GM21737 (cell line): ENCODE measurements around the gene LPCAT3.

Experiments used
- ATAC-seq: cut with Tn5 transposase; IDR thresholded peaks from one replicate; pipeline ENCODE4 v1.9.1; 2021; ENCODE audit warnings: mild to moderate bottlenecking, moderate library complexity; ENCODE audit not compliant: unreplicated experiment

Gene LPCAT3

DNA sequence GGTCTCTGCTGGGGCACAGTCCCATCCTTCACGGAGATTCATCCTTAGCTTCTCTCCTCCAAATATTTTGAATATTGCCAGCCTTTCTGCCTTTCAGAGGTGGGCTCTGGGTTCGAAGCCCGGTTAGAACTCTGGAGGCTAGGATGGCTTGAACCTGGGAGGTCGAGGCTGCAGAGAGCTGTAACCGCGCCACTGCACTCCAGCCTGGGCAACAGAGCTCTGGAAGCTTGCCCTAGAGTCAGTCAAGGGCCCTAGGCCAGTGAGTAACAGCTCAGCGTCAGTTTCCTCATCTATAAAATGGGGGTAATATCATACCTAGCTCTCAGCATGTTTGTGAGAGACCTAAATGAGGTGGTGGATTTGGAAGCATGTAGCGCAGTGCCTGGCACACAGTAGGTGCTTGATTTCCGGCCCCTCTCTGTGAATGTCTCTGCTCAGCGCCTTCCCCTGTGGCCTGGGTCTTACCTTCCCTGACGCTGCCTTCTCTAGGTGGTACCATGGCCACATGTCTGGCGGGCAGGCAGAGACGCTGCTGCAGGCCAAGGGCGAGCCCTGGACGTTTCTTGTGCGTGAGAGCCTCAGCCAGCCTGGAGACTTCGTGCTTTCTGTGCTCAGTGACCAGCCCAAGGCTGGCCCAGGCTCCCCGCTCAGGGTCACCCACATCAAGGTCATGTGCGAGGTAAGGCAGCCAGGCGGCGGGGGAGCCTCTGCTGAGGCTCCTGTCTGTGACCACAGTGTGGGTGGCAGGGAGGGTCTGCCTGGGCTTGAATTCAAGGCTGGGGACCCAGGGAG, 63.8 kb downstream of the LPCAT3 start:
- no peak for ATAC-seq

DNA sequence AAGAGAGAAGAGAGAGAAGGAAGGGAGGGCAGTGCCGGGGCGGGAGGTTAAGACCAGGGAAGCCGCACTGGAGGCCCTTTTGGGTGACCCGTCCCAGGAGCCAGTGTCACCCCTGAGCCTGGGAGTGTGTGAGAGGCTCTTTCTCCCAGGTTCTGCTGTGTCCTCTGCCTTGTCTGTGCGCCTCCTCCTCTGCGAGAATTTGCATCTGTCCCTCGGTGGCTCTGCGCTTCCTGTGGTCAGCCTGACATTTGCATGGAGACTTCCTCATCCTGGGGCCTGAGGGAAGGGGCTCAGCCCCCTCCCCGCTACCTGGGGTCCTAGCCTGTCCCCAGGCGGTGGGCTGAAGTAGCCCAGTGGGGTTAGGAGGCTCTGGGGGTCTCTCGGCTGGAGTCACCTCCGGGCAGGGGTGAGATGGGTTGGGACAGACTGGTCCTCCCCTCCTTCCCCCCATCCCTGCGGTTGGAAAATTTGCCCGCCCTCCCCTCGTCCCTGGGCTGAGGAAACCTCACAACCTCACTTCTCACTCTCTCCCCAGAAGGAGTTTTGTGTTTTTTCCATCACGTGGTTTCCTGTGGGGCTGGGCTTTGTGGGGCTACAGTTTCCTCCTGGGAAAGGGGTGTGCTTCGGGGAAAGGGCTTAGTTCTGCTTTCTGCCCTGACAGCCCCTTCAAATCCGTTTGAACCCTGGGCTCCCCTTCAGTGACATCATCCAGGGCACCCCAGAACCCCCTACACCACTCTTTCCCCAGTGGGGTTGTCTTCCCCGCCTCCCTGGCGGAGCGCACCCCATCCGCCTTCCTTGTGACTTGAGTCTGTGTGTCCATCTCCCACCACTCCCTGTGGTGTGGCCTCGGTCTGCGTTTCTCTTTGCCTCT, 64.6 kb downstream of the LPCAT3 start:
- peak; percentile 39 for ATAC-seq

DNA sequence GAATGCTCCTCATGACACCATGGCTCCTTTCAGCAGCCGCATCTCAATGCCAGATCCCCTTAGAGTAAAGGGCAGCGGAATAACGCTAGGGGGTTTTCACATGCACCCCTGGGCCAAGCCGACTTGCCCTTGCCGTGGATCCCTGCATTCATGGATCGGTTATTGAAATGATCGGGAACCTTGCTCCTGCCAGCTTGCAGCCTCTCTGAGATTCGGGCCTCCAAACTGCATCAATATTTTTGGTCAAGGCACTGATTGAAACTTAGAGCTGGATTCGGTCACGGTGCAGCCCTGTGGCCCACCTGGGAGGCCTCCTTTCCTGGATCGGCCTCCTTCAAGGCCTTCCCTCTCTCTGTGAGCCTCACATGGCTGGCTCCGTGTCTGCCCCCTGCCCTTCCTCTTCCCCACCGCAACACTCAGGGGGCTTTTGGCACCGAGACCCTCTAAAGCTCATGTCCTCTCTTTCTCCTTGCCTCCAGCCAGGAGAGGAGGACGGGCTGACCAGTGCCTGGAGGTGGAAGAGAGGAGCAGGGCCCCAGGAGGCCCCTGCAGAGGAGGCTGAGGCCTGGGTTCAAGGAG, 65.3 kb downstream of the LPCAT3 start:
- ATAC-seq = no peak

DNA sequence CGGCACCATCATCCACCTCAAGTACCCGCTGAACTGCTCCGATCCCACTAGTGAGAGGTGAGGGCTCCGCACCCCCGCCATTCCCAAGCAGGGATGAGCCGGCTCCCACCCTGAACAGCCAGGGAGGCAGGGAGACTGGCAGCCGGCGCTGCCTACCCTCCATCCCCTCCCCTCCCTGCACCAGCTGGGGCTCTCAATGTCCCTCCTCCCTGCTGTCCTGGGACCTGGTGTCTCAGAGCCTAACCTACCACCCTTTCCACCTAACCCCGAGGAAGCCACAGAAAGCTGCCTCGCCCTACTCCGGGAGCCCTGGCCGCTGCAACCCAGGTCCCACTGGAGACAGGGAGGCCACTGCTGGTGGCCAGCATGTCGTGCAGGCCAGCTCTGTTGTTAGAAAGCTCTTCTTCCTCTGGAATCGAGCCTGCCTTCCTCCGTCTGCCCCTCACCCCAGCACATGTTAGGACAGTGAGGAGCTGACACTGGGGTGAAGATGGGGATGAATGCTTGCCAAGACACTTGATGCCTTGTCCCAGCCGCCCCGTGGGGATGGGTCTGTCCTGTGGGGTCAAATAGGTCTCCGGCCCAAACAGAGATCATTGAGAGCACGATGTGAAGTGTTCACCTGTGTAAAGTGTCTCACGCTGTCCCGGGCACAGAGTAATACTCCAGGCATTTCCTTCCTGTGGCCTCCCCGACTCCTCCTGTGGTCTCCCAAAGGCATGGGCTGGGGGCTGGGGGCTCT, 66.0 kb downstream of the LPCAT3 start:
- ATAC-seq = no peak

DNA sequence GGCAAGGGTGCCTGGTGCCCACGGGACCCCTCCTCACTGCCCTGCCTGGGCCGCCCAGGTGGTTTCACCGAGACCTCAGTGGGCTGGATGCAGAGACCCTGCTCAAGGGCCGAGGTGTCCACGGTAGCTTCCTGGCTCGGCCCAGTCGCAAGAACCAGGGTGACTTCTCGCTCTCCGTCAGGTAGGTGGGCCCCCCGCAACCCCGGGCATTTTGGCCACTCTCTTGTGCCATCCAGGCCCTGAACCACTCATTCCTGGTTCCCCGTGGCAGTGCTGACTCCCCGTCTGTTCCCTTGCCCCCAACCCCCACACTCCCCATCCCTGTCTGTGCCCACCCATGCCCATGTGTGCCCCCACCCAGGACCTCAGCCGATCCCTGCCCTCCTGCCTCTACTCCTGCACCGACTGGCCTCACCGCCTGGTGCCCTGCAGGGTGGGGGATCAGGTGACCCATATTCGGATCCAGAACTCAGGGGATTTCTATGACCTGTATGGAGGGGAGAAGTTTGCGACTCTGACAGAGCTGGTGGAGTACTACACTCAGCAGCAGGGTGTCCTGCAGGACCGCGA, 66.6 kb downstream of the LPCAT3 start:
- no peak for ATAC-seq

DNA sequence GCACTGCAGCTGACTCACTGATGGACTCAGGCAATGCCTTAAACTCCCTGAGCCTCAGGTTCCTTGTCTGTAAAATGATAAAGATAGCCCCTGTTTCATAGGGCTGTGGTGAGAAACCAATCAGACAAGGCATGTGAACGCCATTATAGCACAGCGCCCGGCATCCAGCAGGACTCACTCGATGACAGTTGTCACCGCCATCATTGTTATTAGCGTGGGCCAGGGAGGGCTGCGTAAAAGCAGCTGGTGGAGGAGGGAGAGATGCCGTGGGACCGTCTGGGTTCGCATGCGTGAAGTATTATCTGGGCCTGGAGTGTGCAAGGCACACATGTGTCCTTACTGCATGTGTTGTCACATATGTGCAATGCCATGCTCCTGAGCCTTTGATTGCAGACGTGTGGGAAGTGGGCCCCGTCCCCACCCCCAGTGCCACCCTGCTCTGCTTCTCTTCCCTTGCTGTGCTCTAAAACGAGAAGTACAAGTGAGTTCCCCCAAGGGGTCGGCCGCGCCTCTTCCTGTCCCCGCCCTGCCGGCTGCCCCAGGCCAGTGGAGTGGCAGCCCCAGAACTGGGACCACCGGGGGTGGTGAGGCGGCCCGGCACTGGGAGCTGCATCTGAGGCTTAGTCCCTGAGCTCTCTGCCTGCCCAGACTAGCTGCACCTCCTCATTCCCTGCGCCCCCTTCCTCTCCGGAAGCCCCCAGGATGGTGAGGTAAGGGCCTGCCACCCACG, 67.3 kb downstream of the LPCAT3 start, which contains the start of gene PTPN6:
TSS of gene PTPN6 (plus strand) at position 546 of the 730 bp plus-strand sequence. CDS start at position 703, 157 bp downstream.
- ATAC-seq = no peak

DNA sequence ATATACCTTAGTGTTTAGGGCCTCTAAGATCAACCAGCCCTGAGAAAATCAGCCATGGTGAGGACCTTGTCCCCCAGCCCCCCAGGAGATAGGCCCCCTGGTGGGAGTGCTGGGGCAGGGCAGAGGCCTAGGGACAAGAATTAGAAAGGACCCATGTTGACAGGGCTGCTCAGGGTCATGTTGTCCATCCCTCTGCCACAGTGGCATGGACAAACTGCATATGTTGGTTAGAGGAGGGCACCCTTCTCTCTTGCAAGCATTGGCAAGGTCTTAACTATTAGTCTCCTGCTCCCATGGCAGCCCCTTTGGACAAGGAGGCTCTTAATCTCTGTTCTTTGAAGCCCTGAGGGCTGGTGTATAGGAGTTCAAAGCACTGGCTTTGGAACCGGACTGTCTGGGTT, 67.9 kb downstream of the LPCAT3 start:
- no peak for ATAC-seq

DNA sequence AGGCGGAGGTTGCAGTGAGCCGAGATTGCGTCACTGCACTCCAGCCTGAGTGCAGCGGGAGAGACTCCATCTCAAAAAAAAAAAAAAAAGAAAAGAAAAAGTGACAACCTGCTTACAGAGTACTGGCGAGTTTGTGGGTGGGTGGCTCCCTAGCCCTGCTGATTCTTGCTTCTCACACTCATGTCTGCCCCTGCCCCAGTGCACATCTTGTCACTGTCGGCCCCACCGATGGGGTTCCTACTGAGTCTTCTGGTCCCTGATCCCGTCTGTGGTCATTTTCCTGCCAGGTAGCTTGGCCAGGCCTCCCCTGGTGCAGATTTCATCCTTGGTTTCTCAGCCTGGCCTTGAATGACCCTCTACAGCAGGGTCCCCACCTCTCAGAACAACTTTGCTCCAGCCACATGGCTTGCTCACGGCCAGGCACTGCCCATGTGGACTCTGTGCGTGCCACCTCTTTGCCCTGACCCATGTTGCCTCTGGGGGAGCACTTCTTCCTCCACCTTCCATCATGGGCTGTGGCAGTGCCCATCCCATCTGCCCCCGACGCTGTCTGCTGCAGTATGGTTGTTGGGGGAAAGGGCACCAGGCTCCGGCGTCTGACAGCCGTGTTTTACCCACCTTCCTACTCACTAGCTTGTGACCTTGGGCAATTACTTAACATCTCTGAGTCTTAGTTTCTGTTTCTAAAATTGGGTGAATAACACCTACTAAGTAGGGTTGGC, 69.2 kb downstream of the LPCAT3 start:
- no peak for ATAC-seq

DNA sequence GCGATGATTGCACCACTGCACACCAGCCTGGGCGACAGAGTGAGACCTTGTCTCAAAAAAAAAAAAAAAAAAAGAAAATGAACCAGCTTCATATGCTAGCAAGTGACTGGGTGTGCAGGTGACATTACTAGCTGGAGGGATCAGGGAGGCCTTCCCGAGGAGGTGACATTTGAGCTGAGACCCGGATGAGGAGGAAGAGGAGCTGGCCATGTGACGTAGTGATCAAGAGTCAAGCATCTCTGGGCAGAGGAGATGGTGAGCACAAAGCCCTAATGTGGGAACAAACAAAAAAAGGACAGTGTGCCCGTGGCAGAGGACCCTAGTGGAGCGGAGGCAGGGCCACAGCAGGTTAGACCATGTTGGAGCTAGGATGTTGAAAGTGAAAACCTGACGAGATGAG, 70.7 kb downstream of the LPCAT3 start:
- ATAC-seq = no peak

DNA sequence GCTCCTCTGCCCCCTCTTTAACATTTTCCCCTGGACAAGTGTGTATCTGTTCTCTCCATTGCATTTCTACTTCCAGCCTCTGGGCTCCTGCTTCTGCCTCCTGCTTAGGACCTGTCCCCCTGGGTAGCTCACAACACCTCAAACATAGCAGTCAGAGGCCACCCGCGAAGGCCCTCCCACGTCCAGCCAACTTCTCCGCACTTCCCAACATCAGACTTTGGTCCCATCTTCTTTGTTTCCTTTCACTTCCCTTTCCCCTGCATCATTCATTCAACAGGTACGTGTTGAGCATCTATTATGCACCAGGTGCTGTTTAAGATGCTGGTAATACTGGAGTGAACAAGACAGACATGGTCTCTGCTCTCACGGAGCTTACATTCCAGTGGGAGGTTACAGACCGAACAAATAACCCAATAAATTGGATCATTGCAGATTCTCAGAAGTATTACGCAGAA, 71.3 kb downstream of the LPCAT3 start:
- no peak for ATAC-seq

DNA sequence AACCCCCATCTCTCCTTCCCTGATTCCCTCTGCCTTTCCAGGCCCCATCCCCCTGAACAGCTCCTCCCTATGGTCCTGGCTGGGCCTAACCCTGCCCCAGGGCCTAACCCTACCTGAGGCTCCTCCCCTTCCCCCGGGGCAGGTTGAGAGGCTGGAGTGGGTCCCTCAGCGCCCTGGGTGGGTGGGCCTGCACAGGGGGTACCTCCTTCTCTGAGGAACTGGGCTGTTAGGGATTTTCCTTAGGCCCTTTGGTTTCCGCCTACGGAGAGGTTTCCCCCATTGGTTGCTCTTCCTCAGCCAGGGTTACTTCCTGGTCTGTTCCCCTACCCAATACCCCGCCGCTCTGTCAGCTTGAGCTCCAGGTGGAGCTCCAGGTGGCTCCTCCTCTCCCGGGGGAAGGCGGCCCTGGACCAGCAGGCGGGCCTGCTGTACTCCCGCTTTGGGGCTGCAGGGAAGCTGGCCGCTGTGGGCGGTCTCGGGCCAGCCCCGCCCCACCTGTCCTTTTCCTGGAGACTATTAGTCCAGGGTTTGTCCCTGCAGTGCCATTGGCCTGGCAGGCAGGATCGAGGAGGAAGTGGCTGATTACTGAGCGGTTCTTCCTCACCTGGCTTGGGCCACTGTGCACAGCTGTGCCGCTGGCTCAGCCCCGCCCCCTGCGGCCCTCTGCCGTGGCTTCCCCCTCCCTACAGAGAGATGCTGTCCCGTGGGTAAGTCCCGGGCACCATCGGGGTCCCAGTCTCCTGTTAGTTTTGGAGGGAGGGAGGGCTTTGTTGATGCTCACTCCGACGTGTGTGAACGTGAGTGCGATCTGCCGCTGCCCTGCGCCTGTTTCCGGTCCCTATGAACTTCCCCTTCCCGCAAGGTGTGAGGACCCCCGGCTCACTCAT, 72.0 kb downstream of the LPCAT3 start:
- ATAC-seq = peak; percentile 25

DNA sequence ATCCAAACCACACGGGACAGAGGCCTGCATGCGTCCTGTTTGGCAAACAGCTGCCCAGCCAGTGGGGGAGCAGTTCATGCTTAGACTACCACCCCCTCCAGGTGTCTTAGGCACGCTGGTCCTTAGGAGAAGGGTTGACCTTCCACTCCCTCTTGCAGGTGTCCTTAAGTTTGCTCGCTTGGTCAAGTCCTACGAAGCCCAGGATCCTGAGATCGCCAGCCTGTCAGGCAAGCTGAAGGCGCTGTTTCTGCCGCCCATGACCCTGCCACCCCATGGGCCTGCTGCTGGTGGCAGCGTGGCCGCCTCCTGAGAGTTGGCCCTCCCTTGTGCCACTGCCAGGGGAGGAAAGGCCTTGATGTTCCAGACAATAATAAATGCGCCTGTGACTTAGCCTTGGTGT, 72.7 kb downstream of the LPCAT3 start:
- ATAC-seq = no peak

DNA sequence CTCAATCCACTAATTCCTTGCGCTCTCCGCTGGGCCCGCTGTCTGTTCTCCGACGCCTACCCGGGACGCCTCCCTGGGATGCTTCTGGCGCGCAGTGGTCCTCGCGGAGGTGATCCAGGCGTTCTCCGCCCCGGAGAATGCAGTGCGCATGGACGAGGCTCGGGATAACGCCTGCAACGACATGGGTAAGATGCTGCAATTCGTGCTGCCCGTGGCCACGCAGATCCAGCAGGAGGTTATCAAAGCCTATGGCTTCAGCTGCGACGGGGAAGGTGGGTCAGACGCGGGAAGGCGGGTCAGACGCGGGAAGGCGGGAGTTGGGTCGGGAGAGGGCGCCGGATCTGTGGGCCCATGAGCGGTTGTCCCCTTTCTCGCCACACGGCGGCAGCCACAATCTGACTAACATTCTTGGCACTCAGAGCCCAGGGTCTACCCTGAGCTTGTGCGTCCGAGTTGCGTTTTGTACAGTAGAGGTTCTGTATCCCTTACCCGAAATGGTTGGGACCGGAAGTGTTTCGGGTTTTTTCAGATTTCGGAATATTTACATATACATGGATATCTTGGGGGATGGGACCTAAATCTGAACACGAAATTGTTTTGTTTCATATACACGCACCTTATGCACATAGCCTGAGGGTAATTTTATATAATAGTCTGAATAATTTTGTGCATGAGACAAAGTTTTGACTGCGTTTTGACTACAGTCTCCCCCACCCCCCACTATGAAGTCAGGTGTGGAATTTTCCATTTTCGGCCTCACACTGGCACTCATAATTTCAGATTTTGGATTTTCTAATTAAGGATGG, 73.7 kb downstream of the LPCAT3 start:
- ATAC-seq = peak; percentile 33

DNA sequence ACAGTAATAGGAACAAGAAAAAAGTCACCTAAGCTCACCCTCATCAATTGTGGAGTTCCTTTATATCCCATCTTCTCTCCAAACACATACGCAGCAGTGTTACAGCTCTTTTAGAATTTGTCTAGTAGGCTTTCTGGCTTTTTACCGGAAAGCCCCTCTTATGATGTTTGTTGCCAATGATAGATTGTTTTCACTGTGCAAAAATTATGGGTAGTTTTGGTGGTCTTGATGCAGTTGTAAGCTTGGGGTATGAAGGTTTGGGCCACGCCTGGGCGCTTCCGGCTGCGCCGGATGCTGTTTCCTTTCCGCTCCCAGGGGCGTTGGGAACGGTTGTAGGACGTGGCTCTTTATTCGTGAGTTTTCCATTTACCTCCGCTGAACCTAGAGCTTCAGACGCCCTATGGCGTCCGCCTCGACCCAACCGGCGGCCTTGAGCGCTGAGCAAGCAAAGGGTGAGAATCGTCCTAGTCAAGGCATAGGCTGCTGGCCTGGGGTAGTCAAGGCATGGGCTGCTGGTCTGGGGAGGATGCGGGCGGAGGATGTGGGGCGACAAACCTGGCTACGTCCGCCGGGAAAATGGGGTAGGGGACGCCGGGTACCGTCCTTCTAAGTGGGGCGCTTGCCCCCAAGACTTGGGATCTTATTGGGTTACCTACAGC, 74.4 kb downstream of the LPCAT3 start, which contains the start of the genes C12orf57 and RNU7-1:
TSS of gene C12orf57 (plus strand) at position 301 of the 659 bp plus-strand sequence. CDS start at position 401, 100 bp downstream.
TSS of gene RNU7-1 (plus strand) at position 95 of the 659 bp plus-strand sequence.
- peak; percentile 23 for ATAC-seq

DNA sequence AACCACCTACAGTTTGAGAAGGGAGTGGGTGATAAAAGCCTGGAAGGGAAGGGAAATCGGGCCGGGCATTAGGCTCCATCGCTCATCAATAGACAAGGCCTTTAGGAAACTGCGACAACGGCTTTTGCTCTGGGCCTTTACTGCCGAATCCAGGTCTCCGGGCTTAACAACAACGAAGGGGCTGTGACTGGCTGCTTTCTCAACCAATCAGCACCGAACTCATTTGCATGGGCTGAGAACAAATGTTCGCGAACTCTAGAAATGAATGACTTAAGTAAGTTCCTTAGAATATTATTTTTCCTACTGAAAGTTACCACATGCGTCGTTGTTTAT, 74.9 kb downstream of the LPCAT3 start:
- peak; percentile 30 for ATAC-seq

DNA sequence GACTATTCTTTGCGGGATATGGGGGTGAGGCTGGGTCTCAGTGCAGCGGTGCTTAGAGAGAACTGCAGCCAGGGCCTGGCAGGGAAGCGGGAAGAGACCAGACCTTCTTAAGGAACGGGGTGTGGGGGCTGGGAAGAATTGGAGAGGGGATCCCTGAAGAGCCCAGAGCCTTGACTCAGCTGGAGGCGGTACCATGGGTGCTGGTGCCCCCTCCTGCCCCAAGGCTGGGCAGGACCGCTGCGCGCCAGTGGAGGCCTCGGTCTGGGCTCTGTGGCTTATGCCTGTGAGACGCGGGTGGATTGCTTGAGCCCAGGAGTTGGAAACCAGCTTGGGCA, 76.0 kb downstream of the LPCAT3 start:
- no peak for ATAC-seq

DNA sequence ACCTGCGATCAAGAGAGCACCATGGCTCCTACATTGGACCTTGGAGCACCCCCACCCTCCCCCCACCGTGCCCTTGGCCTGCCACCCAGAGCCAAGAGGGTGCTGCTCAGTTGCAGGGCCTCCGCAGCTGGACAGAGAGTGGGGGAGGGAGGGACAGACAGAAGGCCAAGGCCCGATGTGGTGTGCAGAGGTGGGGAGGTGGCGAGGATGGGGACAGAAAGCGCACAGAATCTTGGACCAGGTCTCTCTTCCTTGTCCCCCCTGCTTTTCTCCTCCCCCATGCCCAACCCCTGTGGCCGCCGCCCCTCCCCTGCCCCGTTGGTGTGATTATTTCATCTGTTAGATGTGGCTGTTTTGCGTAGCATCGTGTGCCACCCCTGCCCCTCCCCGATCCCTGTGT, 76.5 kb downstream of the LPCAT3 start:
- no peak for ATAC-seq
